GM12878 (cell line): ENCODE results near the gene CDH4. TPM values are rescaled to one million over a fixed set of nuclear protein-coding genes. Genes with fewer than 3 reads are reported as not detected.

Experiments used
- ATAC-seq: fragments of 200-7000 bp; cut with Tn5 transposase; 3 replicates; pipeline ENCODE4 v1.9.1; 2020; ENCODE audit warnings: mild to moderate bottlenecking, moderate library complexity
- BruUV-seq: library from RNA; stranded (reverse); fragments of 400-500 nt; replicated peaks from 2 replicates; lab custom pipeline; 2021; lab: Mats Ljungman, UMichigan
- CTCF ChIA-PET: fragments of 300-600 bp; sonication (Branson Sonifier 250); formaldehyde crosslinking; extraction: SDS; loops from one replicate; lab custom pipeline; 2021; ENCODE audit warnings: inconsistent platforms; lab: Yijun Ruan, JAX
- POLR2A ChIA-PET: fragments of 350-600 bp; formaldehyde crosslinking; extraction: SDS; loops from one replicate; lab custom pipeline; 2021; ENCODE audit warnings: inconsistent platforms; lab: Charles Lee
- RAD21 ChIA-PET: fragments of 300-600 bp; sonication (Branson Sonifier 250); formaldehyde crosslinking; loops from one replicate; lab custom pipeline; 2023; ENCODE audit warnings: antibody characterized with exemption; ENCODE audit not compliant: unreplicated experiment; lab: Charles Lee
- SMC1A ChIA-PET: fragments of 300-600 bp; sonication (Branson Sonifier 250); formaldehyde crosslinking; loops from one replicate; lab custom pipeline; 2023; ENCODE audit not compliant: unreplicated experiment, uncharacterized antibody; lab: Charles Lee
- DNase-seq: peaks from one replicate; pipeline ENCODE4 v3.0.0-alpha.2; 2011; ENCODE audit warnings: low read depth, low spot score
- FAIRE-seq: peaks from 3 replicates; lab custom pipeline; 2011; peaks lifted over from hg19 to GRCh38; lab: Jason Lieb, UNC
- H2AFZ ChIP-seq: 2 replicates; pipeline ENCODE4 v1.6.0; 2011; ENCODE audit warnings: low read depth, low read length, control low read depth; ENCODE audit not compliant: control insufficient read depth
- H3K27ac ChIP-seq: 2 replicates; pipeline ENCODE4 v1.5.1; 2011; ENCODE audit warnings: control low read depth; ENCODE audit not compliant: control insufficient read depth, insufficient read depth
- H3K27me3 ChIP-seq, 2 experiments: replicated peaks in 1 of 2; 2 replicates each; pipeline versions ENCODE4 v1.6.0 to v1.6.1; 2011; ENCODE audit warnings: low read length in 1 of 2; ENCODE audit not compliant: control insufficient read depth in 2 of 2, insufficient read depth in 2 of 2
- H3K36me3 ChIP-seq, 2 experiments: 2 replicates each; pipeline ENCODE4 v1.5.1; 2011; ENCODE audit warnings: low read length in 1 of 2; ENCODE audit not compliant: control insufficient read depth in 2 of 2, insufficient read depth in 2 of 2
- H3K4me1 ChIP-seq: 2 replicates; pipeline ENCODE4 v1.6.1; 2011; ENCODE audit warnings: mild to moderate bottlenecking, low read length, moderate library complexity, mixed read lengths; ENCODE audit not compliant: control insufficient read depth, insufficient read depth
- H3K4me2 ChIP-seq: 2 replicates; pipeline ENCODE4 v1.6.0; 2011; ENCODE audit warnings: control low read depth; ENCODE audit not compliant: control insufficient read depth, insufficient read depth
- H3K4me3 ChIP-seq: fragments of 200-600 bp; sonication (generic); 2 replicates; pipeline ENCODE4 v1.5.1; 2016
- H3K79me2 ChIP-seq: 2 replicates; pipeline ENCODE4 v1.6.0; 2011; ENCODE audit warnings: low read length; ENCODE audit not compliant: control insufficient read depth, insufficient read depth
- H3K9ac ChIP-seq: 2 replicates; pipeline ENCODE4 v1.8.0; 2011; ENCODE audit warnings: low read length, control low read depth, mixed read lengths; ENCODE audit not compliant: control insufficient read depth, insufficient read depth
- H3K9me3 ChIP-seq: replicated peaks from 3 replicates; pipeline ENCODE4 v1.5.1; 2011; ENCODE audit warnings: mild to moderate bottlenecking, low read length; ENCODE audit not compliant: control insufficient read depth, insufficient read depth
- H4K20me1 ChIP-seq: 2 replicates; pipeline ENCODE4 v1.6.0; 2011; ENCODE audit not compliant: control insufficient read depth, insufficient read depth
- DPF2 ChIP-seq: fragments of 450-650 bp; IDR thresholded peaks from 2 replicates; pipeline ENCODE4 v1.6.1; 2017; ENCODE audit warnings: mild to moderate bottlenecking
- MEF2A ChIP-seq: IDR thresholded peaks from 2 replicates; pipeline ENCODE4 v1.6.1; 2011; ENCODE audit warnings: low read depth, mild to moderate bottlenecking, low read length, moderate library complexity; ENCODE audit not compliant: insufficient read depth
- NR2C2 ChIP-seq: IDR thresholded peaks from 2 replicates; pipeline ENCODE4 v1.6.1; 2011; ENCODE audit warnings: borderline replicate concordance, low read depth; ENCODE audit not compliant: control insufficient read depth, insufficient read length
- RAD51 ChIP-seq: fragments of 450-650 bp; IDR thresholded peaks from 2 replicates; pipeline ENCODE4 v1.6.1; 2016; ENCODE audit warnings: moderate library complexity, mild to moderate bottlenecking, inconsistent platforms
- YY1 ChIP-seq: IDR thresholded peaks from 2 replicates; pipeline ENCODE4 v1.6.1; 2011; ENCODE audit warnings: low read depth, mild to moderate bottlenecking, low read length
- ZBTB40 ChIP-seq: fragments of 450-650 bp; IDR thresholded peaks from 2 replicates; pipeline ENCODE4 v1.6.1; 2016; ENCODE audit warnings: mild to moderate bottlenecking, moderate library complexity, borderline replicate concordance
- WGBS: methylation state at CpG from one replicate; pipeline ENCODE4 v1.1.6; 2016; ENCODE audit warnings: low lambda C conversion rate; ENCODE audit not compliant: insufficient replicate concordance, insufficient coverage; ENCODE audit errors: missing lambda C conversion rate; 5-methylcytosine and 5-hydroxymethylcytosine counted together
- in situ Hi-C: fragments of 300-500 bp; cut with MboI; formaldehyde crosslinking; loops from 9 replicates; pipeline ENCODE4 v1.14.3; 2018; ENCODE audit warnings: mixed read lengths
- intact Hi-C: fragments of 100-400 bp; cut with micrococcal nuclease; formaldehyde crosslinking; loops from one replicate; pipeline ENCODE4 v1.14.2; 2022; ENCODE audit not compliant: unreplicated experiment
- polyA plus RNA-seq, 11 experiments: library from polyadenylated mRNA; depleted of rRNA in 4 of 11; unstranded in 6 of 11; stranded (reverse) in 5 of 11; fragments of >200 nt; fragmentation: Nextera tagmentation in 4 of 11; fragmentation: Illumina TruSeq in 1 of 11; extraction: Ambion mirVana in 4 of 11; extraction: Trizol in 1 of 11; gene quantifications; 1 replicate in 1 of 11; 2 replicates in 10 of 11; pipeline versions ENCODE4 v1.2.1 to v1.2.3, GENCODE V29; 2011 to 2016; ENCODE audit warnings: inconsistent platforms in 2 of 11, missing spikeins in 2 of 11, low read depth in 1 of 11
- total RNA-seq, 4 experiments: library from RNA; depleted of rRNA in 3 of 4; stranded (reverse); fragments of >200 nt in 3 of 4; fragmentation: Illumina TruSeq in 1 of 4; extraction: Trizol in 1 of 4; gene quantifications; 2 replicates each; pipeline versions ENCODE4 v1.2.1 to v1.2.3, GENCODE V29; 2013 to 2021

The CDH4 gene
- total and polyA plus RNA-seq, 10 of the 15 experiments (the other 5 are each of a cell fraction or from before 2014, with no cell fraction given): not detected

GRCh38 chr20:61360940-61361339 lies 108.9 kb downstream of the CDH4 start:
- in situ Hi-C loops (no loop called here), intact Hi-C loops (no loop called here)
- ChIA-PET POLR2A (no interaction called here), CTCF (no interaction called here), SMC1A (no interaction called here), RAD21 (no interaction called here)
- H3K4me2 ChIP-seq: no peak overlapping the region
- TF ChIP-seq RAD51 (no peak), ZBTB40 (no peak), YY1 (no peak), DPF2 (no peak), MEF2A (no peak), NR2C2 (no peak)
- H2AFZ ChIP-seq: no peak overlapping the region
- DNase-seq: no peak
- H4K20me1 ChIP-seq: no peaks in the 10 kb centered on the region
- no peak for ATAC-seq
- no peak overlapping the region for H3K4me3 ChIP-seq
- H3K79me2 ChIP-seq: no peaks in the 10 kb centered on the region
- no peak for FAIRE-seq
- no peak overlapping the region for H3K27ac ChIP-seq
- H3K4me1 ChIP-seq: no peaks in the 10 kb centered on the region
- no peaks in the 10 kb centered on the region for H3K27me3 ChIP-seq
- WGBS: 36% methylated on average over 8 of the region's 8 CpGs
- no peak overlapping the region for H3K9ac ChIP-seq
- H3K9me3 ChIP-seq: no peaks in the 10 kb centered on the region; the same call in 2 of the 3 replicates
- H3K36me3 ChIP-seq: no peaks in the 10 kb centered on the region
- BruUV-seq: no TSS peak
